Endothelial cell of umbilical vein (primary cell): ENCODE data around the gene UNC5A. TPM values are rescaled to one million over a fixed set of nuclear protein-coding genes. Genes with fewer than 3 reads are reported as not detected.

Source experiments
- BruUV-seq: library from RNA; stranded (reverse); fragments of 400-500 nt; replicated peaks from 2 replicates; lab custom pipeline; 2021; lab: Mats Ljungman, UMichigan
- CTCF ChIA-PET: fragments of 300-600, 350-600 bp; sonication (Branson Sonifier 250); formaldehyde crosslinking; loops from one replicate; lab custom pipeline; 2021; ENCODE audit warnings: antibody characterized with exemption, inconsistent platforms; lab: Charles Lee
- POLR2A ChIA-PET: fragments of 300-600, 350-600 bp; sonication (Branson Sonifier 250); formaldehyde crosslinking; loops from one replicate; lab custom pipeline; 2021; ENCODE audit warnings: antibody characterized with exemption, inconsistent platforms; lab: Charles Lee
- DNase-seq: peaks from one replicate; pipeline ENCODE4 v3.0.0-alpha.2; 2011; ENCODE audit warnings: low read depth, low spot score
- FAIRE-seq: peaks from 2 replicates; lab custom pipeline; 2011; peaks lifted over from hg19 to GRCh38; lab: Jason Lieb, UNC
- H2AFZ ChIP-seq: 2 replicates; pipeline ENCODE4 v1.6.0; 2012; ENCODE audit warnings: low read depth, low read length, control low read depth, inconsistent platforms
- H3K27ac ChIP-seq: 2 replicates; pipeline ENCODE4 v1.5.1; 2011; ENCODE audit warnings: low read depth, mild to moderate bottlenecking, control low read depth, low read length, moderate library complexity; ENCODE audit not compliant: insufficient read depth
- H3K27me3 ChIP-seq, 2 experiments: 2 replicates each; pipeline versions ENCODE4 v1.6.0 to v1.6.1; 2011; ENCODE audit warnings: low read length in 2 of 2, mixed read lengths in 1 of 2; ENCODE audit not compliant: control insufficient read depth in 2 of 2, insufficient read depth in 2 of 2
- H3K36me3 ChIP-seq, 2 experiments: 2 replicates in 1 of 2; 3 replicates in 1 of 2; pipeline ENCODE4 v1.5.1; 2011; ENCODE audit warnings: low read length in 2 of 2, mild to moderate bottlenecking in 1 of 2, moderate library complexity in 1 of 2; ENCODE audit not compliant: control insufficient read depth in 2 of 2, insufficient read depth in 2 of 2; ENCODE audit errors: extremely low read depth in 1 of 2
- H3K4me1 ChIP-seq: 3 replicates; pipeline ENCODE4 v1.5.1; 2011; ENCODE audit warnings: mild to moderate bottlenecking, low read length; ENCODE audit not compliant: control insufficient read depth, insufficient read depth; ENCODE audit errors: extremely low read depth
- H3K4me2 ChIP-seq: 2 replicates; pipeline ENCODE4 v1.6.1; 2011; ENCODE audit warnings: low read length, control low read depth, mixed read lengths; ENCODE audit not compliant: insufficient read depth
- H3K4me3 ChIP-seq, 3 experiments: fragments of 200-600 bp in 1 of 3; sonication (generic), shearing (Covaris generic) in 1 of 3; replicated peaks in 1 of 3; 2 replicates each; pipeline ENCODE4 v1.5.1; 2011 to 2016; ENCODE audit warnings: control low read depth in 3 of 3, low read length in 3 of 3, mild to moderate bottlenecking in 2 of 3, inconsistent platforms in 1 of 3, low read depth in 1 of 3, moderate library complexity in 1 of 3; ENCODE audit not compliant: insufficient read depth in 1 of 3
- H3K79me2 ChIP-seq: 2 replicates; pipeline ENCODE4 v1.6.0; 2012; ENCODE audit warnings: low read length, inconsistent platforms; ENCODE audit not compliant: control insufficient read depth, insufficient read depth
- H3K9ac ChIP-seq: replicated peaks from 2 replicates; pipeline ENCODE3; 2011; ENCODE audit warnings: low read length, control low read depth; ENCODE audit not compliant: insufficient read depth; ENCODE audit errors: extremely low read depth
- H3K9me1 ChIP-seq: replicated peaks from 3 replicates; pipeline ENCODE4 v1.6.0; 2011; ENCODE audit warnings: mild to moderate bottlenecking, low read length; ENCODE audit not compliant: control insufficient read depth, insufficient read depth; ENCODE audit errors: extremely low read depth
- H3K9me3 ChIP-seq: replicated peaks from 2 replicates; pipeline ENCODE4 v1.5.1; 2012; ENCODE audit warnings: low read length, inconsistent platforms; ENCODE audit not compliant: control insufficient read depth, insufficient read depth
- H4K20me1 ChIP-seq: replicated peaks from 2 replicates; pipeline ENCODE3; 2011; ENCODE audit warnings: mild to moderate bottlenecking, low read length; ENCODE audit not compliant: control insufficient read depth, insufficient read depth; ENCODE audit errors: extremely low read depth
- EZH2 ChIP-seq: IDR thresholded peaks from 2 replicates; pipeline ENCODE4 v1.6.1; 2012; ENCODE audit warnings: borderline replicate concordance, low read depth, mild to moderate bottlenecking, moderate library complexity, low read length, inconsistent platforms; ENCODE audit not compliant: severe bottlenecking
- FOS ChIP-seq: IDR thresholded peaks from 2 replicates; pipeline ENCODE4 v1.6.1; 2011; ENCODE audit warnings: mild to moderate bottlenecking, low read length, moderate library complexity, borderline replicate concordance; ENCODE audit not compliant: insufficient read depth
- GATA2 ChIP-seq: IDR thresholded peaks from 2 replicates; pipeline ENCODE4 v1.7.0; 2011; ENCODE audit warnings: low read depth, mild to moderate bottlenecking, moderate library complexity, mixed read lengths, low read length; ENCODE audit not compliant: insufficient read length, insufficient read depth
- JUN ChIP-seq: IDR thresholded peaks from 2 replicates; pipeline ENCODE4 v1.6.1; 2011; ENCODE audit warnings: borderline replicate concordance, low read depth; ENCODE audit not compliant: insufficient read length, insufficient read depth
- MYC ChIP-seq: IDR thresholded peaks from one replicate; pipeline ENCODE4 v1.6.1; 2011; ENCODE audit warnings: mild to moderate bottlenecking, low read depth, low read length
- POLR2A ChIP-seq: IDR thresholded peaks from 2 replicates; pipeline ENCODE4 v1.6.1; 2012; ENCODE audit warnings: low read depth, mild to moderate bottlenecking, control low read depth, low read length
- POLR2AphosphoS5 ChIP-seq: IDR thresholded peaks from 2 replicates; pipeline ENCODE4 v1.6.1; 2012; ENCODE audit warnings: low read depth, mild to moderate bottlenecking, control low read depth, low read length, moderate library complexity; ENCODE audit not compliant: insufficient read depth
- dilution Hi-C: fragments of 300-500 bp; cut with MboI; formaldehyde crosslinking; loops from one replicate; pipeline ENCODE4 v1.15.0; 2019; ENCODE audit warnings: low sequenced_read_pairs; ENCODE audit not compliant: extremely low pct_ligation_motif_present
- intact Hi-C: fragments of 100-400 bp; cut with micrococcal nuclease; formaldehyde crosslinking; loops from one replicate; pipeline ENCODE4 v1.10.0; 2022
- polyA plus RNA-seq, 4 experiments: library from polyadenylated mRNA; depleted of rRNA in 3 of 4; stranded (reverse) in 3 of 4; unstranded in 1 of 4; fragments of >200 nt; gene quantifications; 2 replicates each; pipeline versions ENCODE4 v1.2.1 to v1.2.3, GENCODE V29; 2011 to 2012; ENCODE audit warnings: missing spikeins in 1 of 4
- total RNA-seq: library from RNA; stranded (reverse); gene quantifications from 2 replicates; pipeline ENCODE4 v1.2.3, GENCODE V29; 2021
- TF ChIP-seq, protein P1 (sequence below), 2 donors: IDR thresholded peaks; 1 replicate in 1 of 2; 2 replicates in 1 of 2; pipeline ENCODE4 v1.5.1; 2011; ENCODE audit warnings: low read length in 2 of 2, mild to moderate bottlenecking in 2 of 2, moderate library complexity in 2 of 2, control low read depth in 1 of 2, inconsistent platforms in 1 of 2, low read depth in 1 of 2; ENCODE audit not compliant: insufficient read depth in 1 of 2; ENCODE audit errors: extremely low read depth in 1 of 2
- TF ChIP-seq, protein P2 (sequence below): IDR thresholded peaks from 2 replicates; pipeline ENCODE4 v1.6.1; 2011; ENCODE audit not compliant: insufficient read depth, insufficient read length

UNC5A gene
- total and polyA plus RNA-seq, 2 donors (not counting 3 experiments of a cell fraction or from before 2014, with no cell fraction given) = 0.08 to 0.22 TPM

DNA sequence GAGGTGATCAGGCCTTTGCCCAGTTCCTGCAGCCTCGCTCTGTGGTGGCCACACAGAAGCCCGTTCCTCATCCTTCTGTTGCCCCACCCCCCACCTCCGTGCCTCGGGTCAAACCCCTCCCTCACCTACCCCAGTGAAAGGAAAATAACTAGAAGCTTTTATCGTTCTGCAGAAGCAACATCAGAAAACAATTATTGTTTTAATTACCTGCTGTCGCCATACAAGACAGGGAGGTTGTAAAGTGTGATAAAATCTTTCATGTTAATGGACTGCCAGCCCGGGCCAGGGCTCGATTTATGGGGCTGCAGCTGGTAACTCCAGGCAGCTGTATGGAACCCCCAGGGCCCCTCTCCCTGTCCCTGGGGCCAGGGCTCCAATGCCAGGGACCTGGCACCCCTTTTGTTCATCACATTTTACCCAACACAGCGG lies 20.6 kb downstream of the UNC5A start:
- Histone ChIP-seq H3K36me3 (no peaks in the 10 kb centered on the region), H3K4me1 (no peaks in the 10 kb centered on the region), H3K4me3 (no peak overlapping the region), H3K9me1 (no peaks in the 10 kb centered on the region), H3K9me3 (no peaks in the 10 kb centered on the region), H3K27ac (no peak overlapping the region), H3K4me2 (no peak overlapping the region), H4K20me1 (no peaks in the 10 kb centered on the region), H3K79me2 (no peaks in the 10 kb centered on the region), H2AFZ (no peak overlapping the region), H3K9ac (no peak overlapping the region), H3K27me3 (no peaks in the 10 kb centered on the region)
- intact Hi-C loops (no loop called here), dilution Hi-C loops (no loop called here)
- TF ChIP-seq JUN = no peak
- TF ChIP-seq EZH2 = no peak
- no peak for TF ChIP-seq POLR2A
- no peak for TF ChIP-seq POLR2AphosphoS5
- TF ChIP-seq, protein P1, sequence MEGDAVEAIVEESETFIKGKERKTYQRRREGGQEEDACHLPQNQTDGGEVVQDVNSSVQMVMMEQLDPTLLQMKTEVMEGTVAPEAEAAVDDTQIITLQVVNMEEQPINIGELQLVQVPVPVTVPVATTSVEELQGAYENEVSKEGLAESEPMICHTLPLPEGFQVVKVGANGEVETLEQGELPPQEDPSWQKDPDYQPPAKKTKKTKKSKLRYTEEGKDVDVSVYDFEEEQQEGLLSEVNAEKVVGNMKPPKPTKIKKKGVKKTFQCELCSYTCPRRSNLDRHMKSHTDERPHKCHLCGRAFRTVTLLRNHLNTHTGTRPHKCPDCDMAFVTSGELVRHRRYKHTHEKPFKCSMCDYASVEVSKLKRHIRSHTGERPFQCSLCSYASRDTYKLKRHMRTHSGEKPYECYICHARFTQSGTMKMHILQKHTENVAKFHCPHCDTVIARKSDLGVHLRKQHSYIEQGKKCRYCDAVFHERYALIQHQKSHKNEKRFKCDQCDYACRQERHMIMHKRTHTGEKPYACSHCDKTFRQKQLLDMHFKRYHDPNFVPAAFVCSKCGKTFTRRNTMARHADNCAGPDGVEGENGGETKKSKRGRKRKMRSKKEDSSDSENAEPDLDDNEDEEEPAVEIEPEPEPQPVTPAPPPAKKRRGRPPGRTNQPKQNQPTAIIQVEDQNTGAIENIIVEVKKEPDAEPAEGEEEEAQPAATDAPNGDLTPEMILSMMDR (IDR thresholded peaks at IDR 0.05; ENCODE audit: extremely low read depth in 1 of 2, insufficient read depth in 1 of 2, low read depth in 1 of 2, low read length in 2 of 2) = no peak
- no peak for TF ChIP-seq MYC
- TF ChIP-seq FOS = no peak
- no peak for TF ChIP-seq GATA2
- TF ChIP-seq, protein P2, sequence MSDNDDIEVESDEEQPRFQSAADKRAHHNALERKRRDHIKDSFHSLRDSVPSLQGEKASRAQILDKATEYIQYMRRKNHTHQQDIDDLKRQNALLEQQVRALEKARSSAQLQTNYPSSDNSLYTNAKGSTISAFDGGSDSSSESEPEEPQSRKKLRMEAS = no peak
- ChIA-PET CTCF (no interaction called here), POLR2A (no interaction called here)
- no peak for DNase-seq
- no peak for FAIRE-seq
- BruUV-seq = no TSS peak
